Ovary (tissue), 9 donors: ENCODE measurements around the gene PCED1B. TPM values are rescaled to one million over a fixed set of nuclear protein-coding genes. Genes with fewer than 3 reads are reported as not detected.

Experiments used
- DNase-seq, 5 donors: peaks; one replicate each; pipeline ENCODE4 v3.0.0-alpha.2; 2019 to 2020
- H3K27ac ChIP-seq, 2 donors: fragments of 200-600 bp; one replicate each; pipeline versions ENCODE4 v1.5.1 to v1.8.0; 2019 to 2022
- H3K27me3 ChIP-seq: fragments of 200-600 bp; one replicate; pipeline ENCODE4 v1.8.0; 2022
- H3K36me3 ChIP-seq: fragments of 200-600 bp; sonication (generic); one replicate; pipeline ENCODE4 v1.5.1; 2019
- H3K4me1 ChIP-seq: one replicate; pipeline ENCODE4 v1.8.1; 2013; ENCODE audit warnings: mild to moderate bottlenecking, moderate library complexity; ENCODE audit not compliant: insufficient read depth
- H3K4me3 ChIP-seq: fragments of 200-600 bp; sonication (generic); one replicate; pipeline ENCODE4 v1.5.1; 2017
- H3K9me3 ChIP-seq, 2 donors: fragments of 200-600 bp in 1 of 2; sonication (generic) in 1 of 2; one replicate each; pipeline versions ENCODE4 v1.5.1 to v1.8.1; 2013 to 2019; ENCODE audit warnings: mild to moderate bottlenecking in 1 of 2, moderate library complexity in 1 of 2
- CTCF ChIP-seq, 3 donors: fragments of 450-650 bp in 2 of 3; fragments of 200-600 bp in 1 of 3; IDR thresholded peaks; one replicate each; pipeline versions ENCODE4 v1.5.1 to v1.8.0; 2016 to 2022; ENCODE audit warnings: antibody characterized with exemption in 3 of 3, mild to moderate bottlenecking in 1 of 3
- EP300 ChIP-seq: sonication (generic); formaldehyde crosslinking; IDR thresholded peaks from one replicate; pipeline ENCODE4 v1.6.1; 2017; ENCODE audit warnings: antibody characterized with exemption
- POLR2A ChIP-seq: fragments of 450-650 bp; IDR thresholded peaks from one replicate; pipeline ENCODE4 v1.6.1; 2017; ENCODE audit warnings: antibody characterized with exemption, mild to moderate bottlenecking, moderate library complexity
- WGBS, 3 donors: extraction: QIAGEN DNeasy Blood & Tissue Kit in 1 of 3; methylation state at CpG; one replicate each; pipeline versions ENCODE4 v1.1.5 to v1.1.7; 2013 to 2017; 5-methylcytosine and 5-hydroxymethylcytosine counted together
- intact Hi-C, 4 donors: fragments of 100-400 bp; cut with DNase I; formaldehyde crosslinking; loops; one replicate each; pipeline versions ENCODE4 v1.11.0 to v1.15.1; 2022 to 2023
- polyA plus RNA-seq, 2 donors: library from polyadenylated mRNA; stranded (reverse); fragments of 200-250 nt in 1 of 2; fragments of 350-450 nt in 1 of 2; fragmentation: Illumina TruSeq in 1 of 2; extraction: RNeasy Lipid Tissue Mini Kit (QIAGEN cat#74804) in 1 of 2; gene quantifications; one replicate each; pipeline ENCODE4 v1.2.3, GENCODE V29; 2013 to 2014
- total RNA-seq, 7 donors: library from RNA; depleted of rRNA in 2 of 7; stranded (reverse); fragments of >200 nt in 2 of 7; fragmentation: NEBNext Ultra II Directional in 3 of 7; extraction: Animal tissue kit (Norgen Biotek cat#: 25700) in 3 of 7; gene quantifications; one replicate each; pipeline versions ENCODE4 v1.1.0 to v1.2.4, GENCODE V29; 2016 to 2023
- donor health status: DM: no; HTN: no; CAD: no; lungs with moderate emphysema.
- donor health status: DM: no; HTN: no; CAD: no.
- donor health status: Bipolar disorder and iron deficiency.
- donor health status: DM: yes; HTN: yes; CAD: no.
- donor health status: DM: no; HTN: no; CAD: no.
- donor health status: DM: yes; HTN: yes; CAD: no.

PCED1B gene
- total and polyA plus RNA-seq, 9 donors, result 9.9 to 27.2 (median 13.0) TPM

GRCh38 chr12:47272412-47273190 lies 193.2 kb downstream of the PCED1B start:
- Histone ChIP-seq H3K4me3 (no peak overlapping the region), H3K9me3 (no peaks in the 10 kb centered on the region), H3K27me3 (no peaks in the 10 kb centered on the region), H3K36me3 (no peaks in the 10 kb centered on the region), H3K27ac (no peak overlapping the region), H3K4me1 (peaks cover 2% of the 10 kb centered on the region)
- WGBS, 3 donors, result 62 to 73% (median 65%) methylated on average over 3 of the region's 3 CpGs
- DNase-seq, result no peak
- intact Hi-C loops, result no loop called here
- TF ChIP-seq EP300 (no peak), CTCF (IDR thresholded peaks at IDR 0.05) (no peak), POLR2A (no peak)

GRCh38 chr12:47273191-47273626 lies 193.8 kb downstream of the PCED1B start:
- TF ChIP-seq CTCF (IDR thresholded peaks at IDR 0.05) (no peak), EP300 (no peak), POLR2A (no peak)
- Histone ChIP-seq H3K4me1 (peaks cover 2% of the 10 kb centered on the region), H3K4me3 (no peak overlapping the region), H3K36me3 (no peaks in the 10 kb centered on the region), H3K9me3 (no peaks in the 10 kb centered on the region), H3K27me3 (no peaks in the 10 kb centered on the region), H3K27ac (no peak overlapping the region)
- 70 to 78% (median 78%) methylated on average over 4 of the region's 4 CpGs for WGBS, 3 donors
- DNase-seq, result no peak
- intact Hi-C loops, result no loop called here

GRCh38 chr12:47274760-47275159 lies 195.3 kb downstream of the PCED1B start:
- TF ChIP-seq POLR2A, result no peak
- TF ChIP-seq CTCF (IDR thresholded peaks at IDR 0.05), result no peak
- Histone ChIP-seq H3K9me3 (no peaks in the 10 kb centered on the region), H3K4me1 (peaks cover 2% of the 10 kb centered on the region), H3K4me3 (no peak overlapping the region), H3K27ac (no peak overlapping the region), H3K27me3 (no peaks in the 10 kb centered on the region), H3K36me3 (no peaks in the 10 kb centered on the region)
- WGBS, 3 donors, result 87 to 95% (median 87%) methylated on average over 2 of the region's 2 CpGs
- no peak for DNase-seq
- intact Hi-C loops, result no loop called here

- no peaks in the 10 kb centered on the region for H3K36me3 ChIP-seq
Measured at GRCh38 chr12:47276253-47276620, 196.8 kb downstream of the PCED1B start.

More at GRCh38 chr12:47276253-47276620, 196.8 kb downstream of the PCED1B start:
- Histone ChIP-seq H3K9me3 (no peaks in the 10 kb centered on the region), H3K27ac (no peak overlapping the region), H3K27me3 (no peaks in the 10 kb centered on the region), H3K4me3 (no peak overlapping the region), H3K4me1 (peaks cover 2% of the 10 kb centered on the region)
- TF ChIP-seq CTCF (IDR thresholded peaks at IDR 0.05) (no peak), EP300 (no peak), POLR2A (no peak)
- DNase-seq, result no peak
- intact Hi-C loops, result no loop called here
- WGBS, 3 donors, result 91 to 95% (median 95%) methylated on average over 5 of the region's 5 CpGs
